ENCODE measurements around the gene KRTAP5-5.

KRTAP5-5 gene

DNA sequence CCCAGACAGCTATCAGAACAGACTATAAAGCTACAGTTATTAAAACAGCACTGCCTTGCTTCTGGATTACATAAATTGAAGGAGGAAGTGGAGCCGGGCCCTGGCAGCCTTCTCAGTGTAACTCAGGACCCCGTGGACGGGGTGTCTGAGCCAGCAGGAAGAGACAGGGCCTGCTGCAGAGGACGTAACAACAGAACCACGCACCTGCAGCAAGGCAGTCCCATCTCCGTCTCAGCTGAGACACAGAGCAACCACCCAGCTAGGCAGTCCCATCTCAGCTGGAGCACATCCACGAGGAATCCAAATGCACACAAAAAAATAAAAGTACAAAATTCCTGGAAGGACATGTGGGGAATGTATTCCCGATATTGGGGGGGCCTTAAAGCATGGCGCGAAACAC, 50.3 kb downstream of the KRTAP5-5 start:
- DNase-seq (ENCODE audit: low spot score) = no peak

Measured in CD4-positive, alpha-beta T cell treated with Interleukin-6 at 100 ng/mL for 8 hours (primary cell).